GM19468 (cell line): ENCODE results near the gene CD7.

ENCODE experiments used
- ATAC-seq: cut with Tn5 transposase; IDR thresholded peaks from one replicate; pipeline ENCODE4 v1.9.1; 2021; ENCODE audit warnings: mild to moderate bottlenecking, moderate library complexity, moderate number of reproducible peaks; ENCODE audit not compliant: unreplicated experiment; ENCODE audit errors: extremely low read depth

The CD7 gene

GRCh38 chr17:82329683-82330321 is 12.4 kb upstream of the CD7 start:
- ATAC-seq: no peak

- ATAC-seq: no peak
Measured at GRCh38 chr17:82328994-82329507, 11.6 kb upstream of the CD7 start.

GRCh38 chr17:82328141-82328993 is 11.0 kb upstream of the CD7 start:
- no peak for ATAC-seq

GRCh38 chr17:82327757-82328140 is 10.3 kb upstream of the CD7 start:
- ATAC-seq: no peak

- ATAC-seq: no peak
Measured at GRCh38 chr17:82327289-82327688, 9.9 kb upstream of the CD7 start.

GRCh38 chr17:82325286-82326180 is 8.1 kb upstream of the CD7 start:
- ATAC-seq: no peak

GRCh38 chr17:82324566-82325285 is 7.3 kb upstream of the CD7 start:
- no peak for ATAC-seq

- ATAC-seq: no peak
Measured at GRCh38 chr17:82323514-82324234, 6.3 kb upstream of the CD7 start.

GRCh38 chr17:82322526-82323453 is 5.4 kb upstream of the CD7 start:
- ATAC-seq: no peak

GRCh38 chr17:82321947-82322466 is 4.6 kb upstream of the CD7 start:
- ATAC-seq: no peak

- no peak for ATAC-seq
Measured at GRCh38 chr17:82320956-82321927, 3.8 kb upstream of the CD7 start.

GRCh38 chr17:82320140-82320840 is 2.9 kb upstream of the CD7 start:
- ATAC-seq: no peak

GRCh38 chr17:82319619-82320062 is 2.2 kb upstream of the CD7 start:
- no peak for ATAC-seq

GRCh38 chr17:82318772-82319606 is 1.6 kb upstream of the CD7 start:
- no peak for ATAC-seq

GRCh38 chr17:82318169-82318498 is 726 bp upstream of the CD7 start:
- no peak for ATAC-seq
